ENCODE data around the gene CCSAP.

- TF ChIP-seq GLIS3 (CRISPR knock-in tag; IDR thresholded peaks at IDR 0.05) (no peak), PATZ1 (CRISPR knock-in tag; IDR thresholded peaks at IDR 0.05; ENCODE audit: borderline replicate concordance) (no peak), ZNF70 (CRISPR knock-in tag; IDR thresholded peaks at IDR 0.05) (peak; percentile 94), CREB5 (CRISPR knock-in tag; IDR thresholded peaks at IDR 0.05; ENCODE audit: low read depth) (no peak), ZFP3 (CRISPR knock-in tag; IDR thresholded peaks at IDR 0.05) (no peak), TSHZ2 (CRISPR knock-in tag; IDR thresholded peaks at IDR 0.05) (no peak)
Measured at GRCh38 chr1:229334269-229334668, 8.6 kb downstream of the CCSAP start.

Measured in SK-N-SH treated with all-trans-retinoic acid at 6 μM for 48 hours (cell line).